Measurements from ENCODE around the gene SH3BP5L.

The SH3BP5L gene

GRCh38 chr1:248825909-248826760 lies at the start of gene SH3BP5L:
SH3BP5L (minus strand) TSS chr1:248825915; CDS start chr1:248824935, 980 bp downstream.
- peak; percentile 94 to 96 for DNase-seq

GRCh38 chr1:248873993-248874533 lies 48.3 kb upstream of the SH3BP5L start:
- peak; percentile 90 to 95 for DNase-seq

DNA sequence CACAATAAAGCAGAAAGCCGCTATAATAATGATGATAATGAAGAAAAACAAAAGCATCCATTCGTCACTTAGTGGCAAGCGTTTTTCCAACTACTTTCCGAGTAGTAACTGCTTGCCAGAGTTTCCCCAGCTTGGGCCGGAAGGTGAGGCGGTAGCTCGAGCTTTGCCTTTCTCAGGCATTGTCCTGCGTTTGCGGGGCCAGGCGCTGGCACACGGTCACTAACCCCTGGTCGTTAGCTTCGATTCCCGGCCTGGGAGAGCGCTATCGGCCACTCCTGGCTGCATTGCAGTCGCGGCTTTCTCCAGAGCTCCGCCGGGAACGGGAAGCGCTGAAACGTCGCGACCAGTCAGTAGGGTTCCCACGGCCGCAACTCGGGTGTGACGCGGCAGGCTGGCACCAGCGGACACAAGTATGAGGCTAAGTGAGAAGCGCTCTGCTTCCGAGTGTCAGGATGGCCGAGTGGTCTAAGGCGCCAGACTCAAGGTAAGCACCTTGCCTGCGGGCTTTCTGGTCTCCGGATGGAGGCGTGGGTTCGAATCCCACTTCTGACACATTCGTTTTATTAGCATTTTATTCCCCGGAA lies 47.8 kb upstream of the SH3BP5L start:
- peak; percentile 93 to 97 for DNase-seq

DNA sequence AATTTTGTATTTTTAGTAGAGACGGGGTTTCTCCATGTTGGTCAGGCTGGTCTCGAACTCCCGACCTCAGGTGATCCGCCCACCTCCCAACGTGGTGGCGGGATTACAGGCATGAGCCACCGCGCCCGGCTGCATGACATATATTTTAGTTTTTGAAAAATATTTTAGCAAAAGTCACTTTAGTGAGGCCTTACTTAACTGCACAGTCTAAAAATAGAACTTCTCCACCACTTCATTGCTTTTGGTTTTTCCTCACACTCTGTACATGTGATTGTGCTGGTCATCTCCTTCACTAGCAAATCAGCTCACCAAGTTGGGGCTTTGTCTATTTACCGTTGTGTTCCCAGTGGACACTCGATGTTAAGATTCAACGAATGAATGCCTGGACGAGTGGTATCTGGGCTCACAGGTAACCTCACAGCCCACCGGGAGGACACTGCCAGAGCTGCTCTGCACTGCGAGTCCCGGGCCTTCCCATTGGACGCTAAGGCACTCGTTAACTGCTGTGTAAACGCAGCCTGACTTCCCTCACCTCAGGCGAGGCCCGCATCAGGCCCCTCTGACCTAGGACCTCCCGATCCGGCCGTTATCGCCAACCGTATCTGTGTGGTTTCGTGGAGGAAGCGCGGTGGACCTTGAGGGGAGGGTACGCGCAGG lies 47.2 kb upstream of the SH3BP5L start:
- peak; percentile 56 to 70 for DNase-seq

DNA sequence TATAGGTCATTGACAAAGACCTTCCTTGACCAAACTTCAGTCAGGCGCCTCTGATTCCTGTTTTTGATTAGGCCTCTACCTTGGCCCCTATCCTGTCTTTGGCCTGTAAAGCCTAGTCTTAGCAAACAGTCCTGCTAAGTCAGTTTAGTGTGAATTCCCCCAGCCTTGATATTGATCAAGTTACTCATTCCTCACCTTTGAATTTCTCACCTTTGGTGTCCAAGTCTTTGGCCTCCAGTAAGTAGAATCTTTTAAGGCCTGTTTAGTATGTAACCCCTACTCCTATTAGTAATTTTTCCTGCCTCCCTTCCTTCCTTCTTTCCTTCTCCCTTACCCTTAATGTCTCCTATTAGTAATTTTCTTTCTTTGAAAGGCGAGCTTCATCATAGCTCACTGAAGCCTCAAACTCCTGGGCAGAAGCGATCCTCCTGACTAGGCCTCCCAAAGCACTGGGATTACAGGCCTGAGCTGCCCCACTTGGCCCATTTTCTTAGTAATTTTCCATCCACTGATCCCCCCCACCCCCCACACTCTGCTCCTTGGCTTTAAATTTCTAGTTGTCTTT lies 46.2 kb upstream of the SH3BP5L start:
- no peak for DNase-seq

DNA sequence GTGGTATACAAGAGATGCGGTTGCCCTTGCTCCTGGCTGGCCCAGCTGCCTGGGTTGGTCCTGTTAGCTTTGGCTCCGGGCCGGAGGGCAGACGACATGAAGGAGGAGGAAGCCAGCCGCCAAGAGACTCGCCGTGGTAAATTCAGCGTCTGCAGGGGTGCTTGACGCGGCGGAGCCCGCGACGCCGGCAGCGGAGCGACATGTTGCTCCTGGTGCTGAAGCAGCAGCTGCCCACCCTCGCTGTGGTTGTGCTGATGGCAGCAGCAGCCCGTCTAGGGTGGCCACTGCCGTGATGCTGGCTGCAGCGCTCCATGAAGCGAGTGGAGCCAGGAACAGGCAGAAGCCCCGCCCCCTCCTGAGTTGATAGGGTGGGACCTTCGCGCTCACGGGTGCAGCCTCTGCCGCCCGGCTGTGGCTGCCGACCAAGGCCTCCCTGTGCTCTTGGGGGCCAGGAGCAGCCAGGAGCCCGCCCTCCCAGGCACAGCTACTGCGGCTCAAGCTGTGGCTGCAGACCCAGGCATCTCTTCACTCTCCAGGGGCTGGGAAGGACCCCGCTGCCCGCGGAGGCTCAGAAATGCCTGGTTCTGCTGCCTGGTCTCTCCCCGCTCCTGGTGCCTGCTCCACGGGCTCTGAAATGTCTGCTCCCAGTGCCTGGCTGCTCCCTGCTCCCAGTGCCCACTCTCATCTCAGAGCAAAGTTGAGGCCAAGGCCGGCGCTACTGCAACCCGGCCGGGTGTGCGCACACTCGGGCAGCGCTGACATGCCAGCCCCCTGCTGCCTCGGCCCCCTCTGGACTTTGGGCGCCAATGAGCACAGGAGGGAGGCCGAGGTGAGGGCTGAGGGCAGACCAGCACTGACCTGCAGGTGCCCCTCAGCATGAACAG lies 37.5 kb upstream of the SH3BP5L start:
- peak; percentile 48 to 89 for DNase-seq

- no peak for DNase-seq
These were observed 36.9 kb upstream of the SH3BP5L start for GRCh38 chr1:248862695-248862997.

DNA sequence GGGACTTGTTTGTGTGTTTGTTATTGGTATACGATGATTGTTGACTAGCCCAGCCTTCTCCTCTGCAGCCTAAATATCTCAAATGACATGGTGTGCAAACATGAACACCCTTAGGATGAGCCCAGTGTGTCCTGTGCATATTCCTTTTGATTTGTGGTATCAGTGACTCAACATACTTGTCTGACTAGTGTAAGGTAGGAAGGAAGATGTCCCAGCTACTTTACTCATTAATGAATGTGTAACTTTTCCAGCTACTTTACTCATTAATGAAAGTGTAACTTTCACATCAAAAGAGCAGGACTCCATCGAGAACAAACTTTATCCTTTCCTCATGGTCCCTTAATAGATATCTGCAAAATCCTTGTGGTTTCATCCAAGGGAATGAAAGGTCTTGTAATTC lies 35.9 kb upstream of the SH3BP5L start:
- no peak for DNase-seq

DNA sequence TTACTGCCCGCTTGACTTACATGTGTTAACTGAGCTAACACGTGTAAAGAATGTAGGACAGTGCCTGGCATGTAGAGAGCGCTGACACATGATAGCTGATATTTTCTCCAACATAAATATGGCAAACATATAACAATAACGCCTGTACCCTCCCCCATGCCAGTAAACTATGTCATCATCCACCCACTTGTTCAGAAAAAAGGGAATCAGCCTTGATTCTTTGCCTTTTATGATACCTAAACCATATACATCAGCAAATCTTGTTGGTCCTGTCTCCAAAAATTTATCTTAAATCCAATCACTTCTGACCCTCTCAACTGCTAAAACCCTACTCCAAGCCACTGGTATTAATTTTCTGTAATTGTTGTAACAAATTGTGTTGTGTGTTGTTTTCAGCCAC lies 34.3 kb upstream of the SH3BP5L start:
- no peak for DNase-seq

GRCh38 chr1:248858891-248859889 lies 33.5 kb upstream of the SH3BP5L start, which contains the start of gene ZNF692:
ZNF692 (minus strand) TSS chr1:248859085; CDS start chr1:248858309, 776 bp downstream.
- DNase-seq: peak; percentile 87 to 98

DNA sequence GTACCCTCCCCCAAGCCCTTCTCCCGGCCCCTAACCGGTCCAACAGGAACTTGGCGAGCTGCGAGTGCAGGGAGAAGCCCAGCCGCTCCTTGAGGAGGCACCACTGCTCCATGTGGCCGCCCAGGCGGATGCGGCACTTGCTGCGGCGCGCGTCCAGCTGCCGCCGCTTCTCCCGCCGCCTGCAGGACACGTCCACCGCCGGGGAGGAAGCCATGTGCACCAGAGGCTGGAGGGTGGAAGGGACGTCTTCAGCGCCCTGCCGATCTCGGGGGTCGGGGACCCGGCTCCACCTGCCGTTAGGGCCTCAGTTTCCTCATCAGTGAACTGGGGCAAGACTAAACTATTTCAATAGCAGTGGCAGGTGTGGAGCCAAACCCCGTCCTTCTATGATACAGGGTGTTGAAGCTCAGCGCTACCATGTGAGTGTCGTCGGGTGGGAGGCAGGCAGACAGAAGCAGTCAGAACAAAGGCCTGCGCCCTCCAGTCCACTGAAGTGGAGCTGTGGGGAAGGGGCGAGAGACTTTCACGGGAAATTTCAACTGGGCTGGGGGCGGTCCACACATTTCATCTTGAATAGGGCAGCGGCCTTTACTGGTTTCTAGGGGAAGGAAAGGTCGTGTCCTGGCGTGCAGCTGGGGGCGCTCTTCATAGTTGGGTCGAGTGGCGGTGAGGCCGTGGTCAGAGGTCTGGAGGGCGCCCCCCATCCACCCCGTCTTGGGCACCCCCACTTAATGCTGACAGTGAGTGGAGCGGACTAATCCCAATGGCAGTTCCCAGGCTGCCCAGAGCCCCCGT lies 32.6 kb upstream of the SH3BP5L start:
- DNase-seq: peak; percentile 43 to 65

DNA sequence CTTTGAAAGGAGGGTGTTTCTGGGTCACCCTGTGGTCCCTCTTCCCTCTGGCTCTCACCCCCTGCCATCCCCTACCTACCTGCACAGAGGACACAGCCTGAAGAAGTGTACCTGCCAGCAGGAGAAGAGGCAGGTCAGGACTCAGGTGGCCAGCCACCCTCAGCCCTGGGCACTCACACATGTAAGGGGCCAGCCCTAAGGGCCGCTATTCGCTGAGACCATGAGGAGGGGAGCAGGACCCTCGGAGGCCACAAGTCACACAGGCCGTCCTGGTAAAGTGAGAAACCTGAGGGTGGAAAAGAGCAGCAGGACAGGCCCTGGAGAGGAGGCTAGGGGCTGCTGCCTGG lies 32.0 kb upstream of the SH3BP5L start:
- DNase-seq: no peak

GRCh38 chr1:248857201-248857600 lies 31.5 kb upstream of the SH3BP5L start:
- peak in 1 of 2 experiments; percentile 8 for DNase-seq

DNA sequence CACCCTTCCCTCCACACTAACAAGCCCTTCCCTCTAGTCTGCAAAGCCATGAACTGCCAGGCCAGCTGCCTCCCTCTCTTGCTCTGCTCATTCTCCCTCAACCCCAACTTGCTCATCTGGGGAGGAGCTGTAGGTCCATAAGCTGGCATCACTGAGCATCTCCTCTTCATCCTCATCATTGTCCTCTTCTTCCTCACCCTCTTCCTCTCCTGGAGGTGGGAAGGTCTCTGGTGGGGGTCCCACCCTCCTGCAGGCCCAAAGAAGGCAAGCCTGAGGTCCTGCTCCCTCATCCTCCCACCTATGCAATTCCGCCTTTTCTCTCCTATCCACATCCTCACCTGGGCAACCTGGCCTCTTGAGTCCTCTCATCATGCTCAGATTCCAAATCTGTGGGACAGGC lies 30.5 kb upstream of the SH3BP5L start:
- DNase-seq: no peak

GRCh38 chr1:248855580-248855979 lies 29.9 kb upstream of the SH3BP5L start:
- DNase-seq: no peak

DNA sequence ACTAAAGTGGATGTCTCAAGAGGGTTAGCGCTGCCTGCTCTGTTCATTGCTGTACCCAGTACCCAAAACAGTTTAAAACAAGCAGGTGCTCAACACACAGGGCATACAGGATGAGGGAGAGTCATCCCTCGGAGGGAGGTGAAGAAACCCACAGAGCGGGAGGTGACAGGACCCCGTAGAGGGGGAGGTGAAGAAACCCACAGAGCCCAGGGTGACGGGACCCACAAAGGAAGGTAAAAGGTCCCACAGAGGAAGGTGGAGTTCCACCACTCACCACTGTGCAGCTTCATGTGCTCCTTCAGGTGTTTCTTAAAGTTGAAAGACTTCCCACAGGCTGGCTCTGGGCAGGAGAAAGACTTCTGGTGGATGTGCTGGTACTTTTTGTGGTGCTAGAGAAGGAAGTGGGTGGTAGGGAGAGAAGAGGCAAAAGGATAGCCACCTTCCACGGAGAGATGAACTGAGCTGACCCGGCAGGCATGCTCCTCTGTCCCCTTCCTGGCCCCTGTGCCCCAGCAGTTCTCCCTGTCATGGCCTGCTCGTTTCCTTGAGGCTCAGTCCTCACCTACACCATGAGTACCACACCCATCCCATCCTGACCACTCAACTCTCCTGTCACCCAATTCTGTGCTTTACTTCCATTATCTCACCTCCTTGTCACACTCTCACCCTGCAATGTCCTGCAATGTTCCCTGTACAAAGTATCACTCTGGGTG lies 28.1 kb upstream of the SH3BP5L start:
- no peak for DNase-seq

DNA sequence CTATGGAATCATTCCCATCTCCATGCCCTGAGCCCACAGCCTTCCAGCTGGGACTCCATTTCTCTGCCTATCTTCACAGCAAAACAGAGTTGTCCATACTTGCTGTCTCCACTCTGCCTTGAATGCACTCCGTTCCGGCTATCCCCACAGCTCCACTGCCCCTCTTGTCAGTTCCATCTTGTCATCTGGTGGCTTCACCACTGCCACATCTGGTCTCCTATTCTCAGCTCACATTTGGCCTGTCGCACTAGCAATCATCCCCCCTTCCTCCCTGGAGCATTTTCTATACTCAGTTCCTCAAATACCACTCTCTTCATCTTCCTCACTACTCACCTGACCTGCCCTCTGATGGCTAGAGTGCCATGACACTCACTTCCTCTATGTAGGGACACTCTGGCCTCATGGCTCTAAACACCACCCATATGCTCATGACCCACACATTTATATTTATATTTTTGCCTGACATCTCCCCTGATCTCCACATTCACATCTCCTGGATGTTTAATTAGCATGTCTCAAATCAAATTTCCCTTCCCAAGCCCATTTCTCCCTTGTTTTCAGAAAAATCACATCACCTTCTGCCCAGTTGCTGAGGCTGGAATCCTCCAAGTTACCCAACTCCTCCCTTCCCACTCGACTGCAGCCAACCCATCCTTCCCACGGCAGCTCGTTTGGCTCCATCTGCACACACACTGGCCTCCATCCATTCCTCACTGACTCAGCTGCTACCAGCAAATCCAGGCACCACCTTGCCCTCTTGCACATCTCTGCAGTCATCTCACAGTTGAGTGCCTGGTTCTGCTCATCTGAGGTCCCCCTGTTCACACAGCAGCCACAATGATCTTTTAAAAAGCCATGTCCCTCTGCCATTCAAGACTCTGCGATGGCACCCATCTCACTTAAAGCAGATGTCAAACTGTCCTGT lies 27.0 kb upstream of the SH3BP5L start:
- peak; percentile 2 to 30 for DNase-seq

DNA sequence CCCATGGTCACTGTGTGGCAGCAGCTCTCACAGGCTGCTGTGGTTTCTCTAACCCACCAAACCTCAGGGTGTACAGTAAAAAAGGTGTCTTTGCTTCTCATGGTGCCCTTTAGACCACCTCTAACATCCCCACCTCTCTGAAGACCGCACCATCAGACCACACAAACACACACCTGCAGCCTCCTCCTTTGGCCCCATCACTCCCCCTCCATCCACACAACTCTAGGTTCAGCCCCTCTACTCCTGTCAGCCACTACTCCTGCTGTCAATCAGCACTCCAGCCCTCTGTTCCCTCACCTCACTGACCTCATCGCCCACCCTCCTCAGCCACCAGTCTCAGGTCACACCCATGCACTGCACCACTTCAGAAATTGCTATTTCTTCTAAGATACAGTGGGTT lies 25.7 kb upstream of the SH3BP5L start:
- DNase-seq: no peak

All from NCI-H446 (cell line).